PC-9 (cell line): Measurements from ENCODE around the gene PLA2G1B. TPM values are rescaled to one million over a fixed set of nuclear protein-coding genes. Genes with fewer than 3 reads are reported as not detected.

Experiments
- BruUV-seq: library from RNA; stranded (reverse); fragments of 400-500 nt; replicated peaks from 2 replicates; lab custom pipeline; 2021; lab: Mats Ljungman, UMichigan
- CTCF ChIA-PET: fragments of 300-600 bp; sonication (Branson Sonifier 250); formaldehyde crosslinking; loops from one replicate; lab custom pipeline; 2022; ENCODE audit warnings: antibody characterized with exemption; lab: Charles Lee
- POLR2A ChIA-PET: fragments of 300-600 bp; sonication (Branson Sonifier 250); formaldehyde crosslinking; loops from one replicate; lab custom pipeline; 2022; ENCODE audit warnings: antibody characterized with exemption; ENCODE audit not compliant: unreplicated experiment; lab: Charles Lee
- DNase-seq, 2 experiments: peaks; one replicate each; pipeline versions ENCODE4 v3.0.0 to v3.0.0-alpha.2; 2015 to 2022; ENCODE audit warnings: mixed read lengths in 1 of 2
- H2AFZ ChIP-seq: fragments of 200-600 bp; sonication (generic); 2 replicates; pipeline ENCODE4 v1.8.1; 2017; ENCODE audit warnings: antibody characterized with exemption
- H3F3A ChIP-seq: fragments of 200-600 bp; sonication (generic); 2 replicates; pipeline ENCODE4 v1.8.1; 2017; ENCODE audit warnings: antibody characterized with exemption, mild to moderate bottlenecking, low read depth; ENCODE audit not compliant: insufficient read depth
- H3K27ac ChIP-seq: fragments of 200-600 bp; sonication (generic); 2 replicates; pipeline ENCODE4 v1.6.1; 2016; ENCODE audit warnings: mixed run types
- H3K27me3 ChIP-seq: fragments of 200-600 bp; sonication (generic); 2 replicates; pipeline ENCODE4 v1.6.1; 2016; ENCODE audit warnings: low read depth, mixed run types; ENCODE audit not compliant: insufficient read depth
- H3K36me3 ChIP-seq: fragments of 200-600 bp; sonication (generic); 2 replicates; pipeline ENCODE4 v1.6.1; 2016; ENCODE audit warnings: low read depth, mixed run types
- H3K4me1 ChIP-seq: fragments of 200-600 bp; sonication (generic); replicated peaks from 2 replicates; pipeline ENCODE4 v1.6.1; 2016; ENCODE audit warnings: mixed run types; ENCODE audit not compliant: insufficient read depth
- H3K4me2 ChIP-seq: fragments of 200-600 bp; sonication (generic); 2 replicates; pipeline ENCODE4 v1.6.1; 2017; ENCODE audit warnings: mixed run types
- H3K4me3 ChIP-seq: fragments of 200-600 bp; sonication (generic); 2 replicates; pipeline ENCODE4 v1.6.1; 2016; ENCODE audit warnings: mixed run types
- H3K79me2 ChIP-seq: fragments of 200-600 bp; sonication (generic); 2 replicates; pipeline ENCODE4 v1.6.1; 2017; ENCODE audit warnings: low read depth, mixed run types
- H3K9me2 ChIP-seq: fragments of 200-600 bp; sonication (generic); 2 replicates; pipeline ENCODE4 v1.8.1; 2017; ENCODE audit warnings: mild to moderate bottlenecking; ENCODE audit not compliant: insufficient read depth
- H3K9me3 ChIP-seq: fragments of 200-600 bp; sonication (generic); 2 replicates; pipeline ENCODE4 v1.8.1; 2016; ENCODE audit warnings: low read depth; ENCODE audit not compliant: insufficient read depth
- H4K20me1 ChIP-seq: fragments of 200-600 bp; sonication (generic); 2 replicates; pipeline ENCODE4 v1.8.1; 2017; ENCODE audit not compliant: insufficient read depth
- EZH2 ChIP-seq: fragments of 200-600 bp; sonication (generic); IDR thresholded peaks from 2 replicates; pipeline ENCODE4 v1.8.0; 2017; ENCODE audit warnings: antibody characterized with exemption, low read depth
- intact Hi-C: fragments of 100-400 bp; cut with micrococcal nuclease; formaldehyde crosslinking; loops from one replicate; pipeline ENCODE4 v1.10.0; 2022; ENCODE audit not compliant: unreplicated experiment
- total RNA-seq: library from RNA; stranded (reverse); gene quantifications from 2 replicates; pipeline ENCODE4 v1.2.3, GENCODE V29; 2021
- TF ChIP-seq, protein P1 (sequence below): fragments of 200-600 bp; sonication (generic); conservative IDR thresholded peaks from 2 replicates; pipeline ENCODE4 v1.6.1; 2017; ENCODE audit warnings: mixed run types, antibody characterized with exemption, mild to moderate bottlenecking, moderate library complexity

PLA2G1B gene
- total RNA-seq, 1 experiment from 2014 or later: not detected

DNA sequence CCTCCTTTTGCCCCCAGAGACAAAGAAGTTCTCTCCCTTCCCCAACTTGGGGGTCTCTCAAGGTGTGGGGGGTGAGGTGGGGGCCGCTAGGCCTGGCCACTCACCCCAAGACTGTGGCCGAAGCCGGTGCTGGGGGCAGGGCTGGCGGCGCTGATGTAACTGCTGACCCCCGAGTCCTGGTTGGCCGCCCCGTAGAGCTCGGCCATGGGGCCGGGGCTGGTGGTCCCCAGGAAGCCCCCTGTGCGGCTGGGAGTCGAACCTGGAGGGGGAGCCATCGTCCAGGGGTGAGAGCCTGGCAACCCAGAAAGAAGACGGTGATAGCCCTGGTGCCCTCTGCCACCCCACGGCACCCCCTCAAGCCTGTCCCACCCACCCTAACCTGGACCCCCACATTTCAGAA is 18.5 kb upstream of the PLA2G1B start:
- BruUV-seq: no TSS peak
- Histone ChIP-seq H3K4me1 (no peaks in the 10 kb centered on the region), H3K79me2 (no peaks in the 10 kb centered on the region), H3K4me3 (no peak overlapping the region), H2AFZ (no peak overlapping the region), H3K9me3 (no peaks in the 10 kb centered on the region), H3K36me3 (no peaks in the 10 kb centered on the region), H3K9me2 (no peaks in the 10 kb centered on the region), H3K4me2 (no peak overlapping the region), H3K27ac (no peak overlapping the region), H3F3A (no peaks in the 10 kb centered on the region), H4K20me1 (no peaks in the 10 kb centered on the region), H3K27me3 (no peaks in the 10 kb centered on the region)
- POLR2A ChIA-PET: no interaction called here
- TF ChIP-seq, protein P1, sequence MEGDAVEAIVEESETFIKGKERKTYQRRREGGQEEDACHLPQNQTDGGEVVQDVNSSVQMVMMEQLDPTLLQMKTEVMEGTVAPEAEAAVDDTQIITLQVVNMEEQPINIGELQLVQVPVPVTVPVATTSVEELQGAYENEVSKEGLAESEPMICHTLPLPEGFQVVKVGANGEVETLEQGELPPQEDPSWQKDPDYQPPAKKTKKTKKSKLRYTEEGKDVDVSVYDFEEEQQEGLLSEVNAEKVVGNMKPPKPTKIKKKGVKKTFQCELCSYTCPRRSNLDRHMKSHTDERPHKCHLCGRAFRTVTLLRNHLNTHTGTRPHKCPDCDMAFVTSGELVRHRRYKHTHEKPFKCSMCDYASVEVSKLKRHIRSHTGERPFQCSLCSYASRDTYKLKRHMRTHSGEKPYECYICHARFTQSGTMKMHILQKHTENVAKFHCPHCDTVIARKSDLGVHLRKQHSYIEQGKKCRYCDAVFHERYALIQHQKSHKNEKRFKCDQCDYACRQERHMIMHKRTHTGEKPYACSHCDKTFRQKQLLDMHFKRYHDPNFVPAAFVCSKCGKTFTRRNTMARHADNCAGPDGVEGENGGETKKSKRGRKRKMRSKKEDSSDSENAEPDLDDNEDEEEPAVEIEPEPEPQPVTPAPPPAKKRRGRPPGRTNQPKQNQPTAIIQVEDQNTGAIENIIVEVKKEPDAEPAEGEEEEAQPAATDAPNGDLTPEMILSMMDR: no peak
- TF ChIP-seq EZH2: no peak
- CTCF ChIA-PET: interaction anchor here (0.7 to 0.9 kb wide), 2 partner anchors 303 to 1048 kb away, joined by 3 to 6 read pairs; no protein-coding TSS in a partner anchor
- DNase-seq: no peak
- intact Hi-C loops: no loop called here

DNA sequence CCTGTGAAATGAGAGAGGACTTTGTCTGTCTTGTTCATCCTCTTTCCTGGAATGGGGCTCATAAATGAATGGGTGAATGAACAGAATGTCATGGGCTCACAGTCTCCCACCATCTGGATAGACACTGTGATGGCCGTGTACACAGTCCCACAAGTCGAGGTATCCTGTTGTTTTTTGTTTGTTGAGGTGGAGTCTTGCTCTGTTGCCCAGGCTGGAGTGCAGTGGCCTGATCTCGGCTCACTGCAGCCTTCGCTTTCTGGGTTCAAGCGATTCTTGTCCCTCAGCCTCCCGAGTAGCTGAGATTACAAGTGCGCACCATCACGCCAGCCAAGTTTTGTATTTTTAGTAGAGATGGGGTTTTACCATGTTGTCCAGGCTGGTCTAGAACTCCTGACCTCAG is 16.1 kb upstream of the PLA2G1B start:
- no peak for TF ChIP-seq EZH2
- TF ChIP-seq, protein P1: no peak
- Histone ChIP-seq H3K4me2 (no peak overlapping the region), H3K36me3 (no peaks in the 10 kb centered on the region), H3K4me3 (no peak overlapping the region), H2AFZ (no peak overlapping the region), H3K9me2 (no peaks in the 10 kb centered on the region), H3K9me3 (no peaks in the 10 kb centered on the region), H3K4me1 (no peaks in the 10 kb centered on the region), H3K79me2 (no peaks in the 10 kb centered on the region), H4K20me1 (no peaks in the 10 kb centered on the region), H3F3A (no peaks in the 10 kb centered on the region), H3K27me3 (no peaks in the 10 kb centered on the region), H3K27ac (no peak overlapping the region)
- ChIA-PET CTCF (no interaction called here), POLR2A (no interaction called here)
- DNase-seq: no peak
- intact Hi-C loops: no loop called here
- no TSS peak for BruUV-seq

DNA sequence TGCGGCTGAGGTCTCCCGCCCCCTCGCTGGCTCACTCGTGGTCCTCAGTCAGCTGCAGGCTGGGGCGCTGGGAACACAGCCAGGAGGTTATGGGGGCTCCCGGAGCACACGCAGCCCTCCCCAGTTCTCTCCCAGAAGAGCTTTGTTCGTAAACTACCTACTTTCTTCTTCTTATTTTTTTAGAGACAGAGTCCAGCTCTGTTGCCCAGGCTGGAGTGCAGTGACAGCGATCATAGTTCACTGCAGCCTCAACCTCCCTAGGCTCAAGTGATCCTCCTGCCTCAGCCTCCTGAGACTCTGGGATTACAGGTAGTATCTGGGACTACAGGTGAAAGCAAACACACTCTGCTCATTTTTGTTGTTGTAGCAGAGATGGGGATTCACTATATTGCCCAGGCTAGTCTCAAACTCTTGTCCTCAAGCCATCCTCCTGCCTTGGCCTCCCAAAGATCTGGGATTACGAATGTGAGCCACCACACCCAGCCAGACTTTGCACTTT is 15.5 kb upstream of the PLA2G1B start:
- no peak for DNase-seq
- Histone ChIP-seq H2AFZ (no peak overlapping the region), H3K9me2 (no peaks in the 10 kb centered on the region), H3K4me1 (no peaks in the 10 kb centered on the region), H3K36me3 (no peaks in the 10 kb centered on the region), H3K4me2 (no peak overlapping the region), H4K20me1 (no peaks in the 10 kb centered on the region), H3K79me2 (no peaks in the 10 kb centered on the region), H3K27me3 (no peaks in the 10 kb centered on the region), H3F3A (no peaks in the 10 kb centered on the region), H3K27ac (no peak overlapping the region), H3K4me3 (no peak overlapping the region), H3K9me3 (no peaks in the 10 kb centered on the region)
- CTCF ChIA-PET: no interaction called here
- TF ChIP-seq, protein P1: no peak
- no peak for TF ChIP-seq EZH2
- BruUV-seq: no TSS peak
- intact Hi-C loops: no loop called here
- POLR2A ChIA-PET: no interaction called here
